AG10803 (cell line): ENCODE data around the gene JAML.

Experiments used
- DNase-seq: peaks from one replicate; pipeline ENCODE4 v3.0.0; 2010; ENCODE audit warnings: low read depth
- H3K4me3 ChIP-seq: 2 replicates; pipeline ENCODE4 v1.5.1; 2011; ENCODE audit warnings: mild to moderate bottlenecking, low read length, control low read depth
- CTCF ChIP-seq: conservative IDR thresholded peaks from 2 replicates; pipeline ENCODE4 v1.5.1; 2011; ENCODE audit warnings: mild to moderate bottlenecking, low read length, control low read depth, inconsistent platforms

The JAML gene

GRCh38 chr11:118180300-118180703 is 44.5 kb downstream of the JAML start:
- DNase-seq, result peak; percentile 26
- no peak overlapping the region for H3K4me3 ChIP-seq
- no peak for TF ChIP-seq CTCF

- TF ChIP-seq CTCF, result no peak
- no peak for DNase-seq
- no peak overlapping the region for H3K4me3 ChIP-seq
Observed at GRCh38 chr11:118176778-118177134, 48.1 kb downstream of the JAML start.

- no peak for DNase-seq
- no peak for TF ChIP-seq CTCF
- no peak within 1 kb of the TSS for H3K4me3 ChIP-seq
Observed at GRCh38 chr11:118175993-118176777, 48.6 kb downstream of the JAML start, which contains the start of gene SCN2B. Gene SCN2B, minus strand, starts transcription at chr11:118176639. Its CDS starts 208 bp downstream, at chr11:118176431.

- H3K4me3 ChIP-seq, result no peak overlapping the region
- TF ChIP-seq CTCF, result no peak
- peak; percentile 51 for DNase-seq
Observed at GRCh38 chr11:118175031-118175992, 49.5 kb downstream of the JAML start.

- TF ChIP-seq CTCF, result no peak
- H3K4me3 ChIP-seq, result no peak overlapping the region
- no peak for DNase-seq
Observed at GRCh38 chr11:118174006-118174567, 50.7 kb downstream of the JAML start.

GRCh38 chr11:118172356-118172755 is 52.5 kb downstream of the JAML start:
- no peak overlapping the region for H3K4me3 ChIP-seq
- DNase-seq, result no peak
- TF ChIP-seq CTCF, result no peak
